ENCODE data around the gene VILL. TPM values are rescaled to one million over a fixed set of nuclear protein-coding genes. Genes with fewer than 3 reads are reported as not detected.

VILL gene
- total RNA-seq (2012; rRNA removed), result 4.3 and 7.6 TPM in 2 replicates

DNA sequence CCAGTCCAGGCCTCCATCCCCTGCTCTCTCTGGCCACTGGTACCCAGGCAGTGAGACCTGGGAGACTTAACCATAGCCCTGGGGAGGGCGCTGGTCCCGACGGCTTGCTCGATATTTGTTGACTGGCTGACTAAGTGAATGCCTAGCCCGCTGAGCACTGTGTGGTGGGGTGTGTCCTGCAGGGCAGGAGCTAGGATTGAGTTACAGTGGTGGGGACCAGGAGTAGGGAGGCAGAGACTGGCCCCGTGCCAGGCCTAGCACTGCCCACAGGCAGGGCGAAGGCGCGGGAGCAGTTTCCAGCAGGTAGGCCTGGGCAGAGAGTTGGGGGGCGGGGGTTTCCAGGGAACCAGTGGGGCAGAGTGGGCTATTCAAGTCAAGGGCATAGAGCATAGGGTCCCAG, at the start of gene VILL:
TSS of gene VILL (plus strand) at position 260 of the 400 bp plus-strand sequence. CDS start 2,887 bp downstream, outside the sequence.
- Histone ChIP-seq H3K27me3 (ENCODE audit: control insufficient read depth, insufficient read depth, low read length) (no peaks in the 10 kb centered on the region), H3K9me3 (replicated peaks; ENCODE audit: low read length) (no peaks in the 10 kb centered on the region), H3K4me2 (ENCODE audit: low read length) (no peak within 1 kb of the TSS), H3K36me3 (ENCODE audit: insufficient read depth, low read length) (no peaks in the 10 kb centered on the region), H3K4me1 (ENCODE audit: control insufficient read depth, insufficient read depth, low read length) (peaks cover 19% of the 10 kb centered on the region), H3K9ac (ENCODE audit: low read depth, low read length) (no peak within 1 kb of the TSS), H3K4me3 (ENCODE audit: low read length) (no peak within 1 kb of the TSS)

DNA sequence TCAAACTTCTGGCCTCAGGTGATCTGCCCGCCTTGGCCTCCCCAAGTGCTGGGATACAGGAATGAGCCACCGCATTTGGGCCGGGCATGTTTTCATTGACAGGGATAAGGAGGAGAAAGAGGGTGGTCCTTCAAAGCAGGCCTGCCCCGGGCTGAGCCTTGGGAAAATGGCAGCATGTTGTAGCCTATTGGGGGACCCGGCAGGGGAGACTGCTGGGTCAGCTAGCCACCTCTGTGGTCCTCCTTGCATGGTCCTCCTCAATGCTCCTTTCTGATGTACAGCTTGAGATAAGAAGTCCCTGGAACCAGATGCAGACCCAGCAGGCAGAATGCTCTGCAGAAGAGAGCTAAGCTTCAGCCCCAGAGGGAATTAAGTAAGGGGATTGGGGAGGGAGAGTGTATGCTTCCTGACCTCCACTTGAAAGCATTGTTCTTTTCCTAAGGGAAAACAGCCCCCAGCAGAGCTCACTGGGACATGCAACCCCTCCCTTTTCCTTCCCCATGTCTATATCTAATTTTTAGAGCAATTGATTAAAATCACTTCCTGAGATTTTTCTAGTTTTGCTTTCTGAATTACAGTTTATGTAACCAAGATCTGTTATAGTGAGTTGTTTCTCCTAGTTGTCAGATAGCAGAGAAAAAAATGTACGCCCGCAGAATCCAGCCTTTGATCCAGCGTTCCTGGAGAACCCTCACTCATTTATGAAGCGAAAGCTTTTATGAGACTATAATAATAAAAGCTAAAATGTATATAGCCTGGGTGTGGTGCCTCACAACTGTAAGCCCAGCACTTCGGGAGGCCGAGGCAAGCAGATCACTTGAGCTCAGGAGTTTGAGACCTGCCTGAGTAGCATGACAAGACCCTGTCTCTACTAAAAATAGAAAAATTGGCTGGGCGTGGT, 48.7 kb upstream of the VILL start:
- H3K4me1 ChIP-seq (ENCODE audit: control insufficient read depth, insufficient read depth, low read length), result peaks cover 47% of the 10 kb centered on the region
- H3K9ac ChIP-seq (ENCODE audit: low read depth, low read length), result no peak overlapping the region
- H3K27me3 ChIP-seq (ENCODE audit: control insufficient read depth, insufficient read depth, low read length), result no peaks in the 10 kb centered on the region
- H3K36me3 ChIP-seq (ENCODE audit: insufficient read depth, low read length), result no peaks in the 10 kb centered on the region
- no peak overlapping the region for H3K4me3 ChIP-seq (ENCODE audit: low read length)
- no peaks in the 10 kb centered on the region for H3K9me3 ChIP-seq (replicated peaks; ENCODE audit: low read length)
- H3K4me2 ChIP-seq (ENCODE audit: low read length), result no peak overlapping the region

DNA sequence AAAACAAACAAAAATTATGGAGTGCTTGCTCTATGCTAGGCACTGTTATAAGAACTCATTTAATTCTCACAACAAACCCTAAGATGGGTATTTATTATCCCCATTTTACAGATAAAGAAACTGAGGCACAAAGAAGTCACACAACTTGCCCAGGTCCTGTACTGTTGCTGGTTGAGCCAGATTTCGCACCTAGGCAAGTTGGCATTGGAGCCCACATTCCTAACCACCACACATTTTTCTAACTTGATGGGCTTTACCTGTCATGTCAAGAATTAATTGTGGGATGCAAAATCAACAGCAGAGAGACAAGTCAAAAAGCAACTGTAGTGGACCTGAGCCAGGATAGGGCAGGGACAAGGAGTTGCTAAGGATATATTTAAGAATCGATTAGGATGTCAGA, 47.9 kb upstream of the VILL start:
- no peaks in the 10 kb centered on the region for H3K9me3 ChIP-seq (replicated peaks; ENCODE audit: low read length)
- H3K9ac ChIP-seq (ENCODE audit: low read depth, low read length), result no peak overlapping the region
- H3K4me2 ChIP-seq (ENCODE audit: low read length), result no peak overlapping the region
- peaks cover 39% of the 10 kb centered on the region for H3K4me1 ChIP-seq (ENCODE audit: control insufficient read depth, insufficient read depth, low read length)
- no peak overlapping the region for H3K4me3 ChIP-seq (ENCODE audit: low read length)
- no peaks in the 10 kb centered on the region for H3K27me3 ChIP-seq (ENCODE audit: control insufficient read depth, insufficient read depth, low read length)
- no peaks in the 10 kb centered on the region for H3K36me3 ChIP-seq (ENCODE audit: insufficient read depth, low read length)

DNA sequence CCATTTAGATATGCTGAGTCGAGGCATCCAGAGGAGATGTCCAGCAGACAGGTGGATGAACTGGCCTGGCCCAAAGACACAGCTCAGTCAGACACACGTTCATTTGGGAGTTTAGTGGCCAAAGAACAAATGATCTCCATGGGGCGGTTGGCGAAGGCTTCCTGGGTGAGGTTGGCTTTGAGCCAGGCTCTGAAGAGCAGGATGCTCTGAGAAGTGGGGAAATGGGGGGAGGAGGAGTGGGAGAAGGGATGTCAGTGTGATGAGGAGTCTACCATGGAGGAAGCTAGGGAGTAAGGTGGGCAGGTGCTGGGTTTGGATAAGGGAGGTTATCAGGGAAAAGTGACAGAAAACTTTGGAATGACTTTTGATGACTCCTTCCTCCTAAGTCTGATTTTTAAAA, 47.5 kb upstream of the VILL start:
- no peaks in the 10 kb centered on the region for H3K27me3 ChIP-seq (ENCODE audit: control insufficient read depth, insufficient read depth, low read length)
- no peak overlapping the region for H3K9ac ChIP-seq (ENCODE audit: low read depth, low read length)
- peaks cover 34% of the 10 kb centered on the region for H3K4me1 ChIP-seq (ENCODE audit: control insufficient read depth, insufficient read depth, low read length)
- no peaks in the 10 kb centered on the region for H3K36me3 ChIP-seq (ENCODE audit: insufficient read depth, low read length)
- H3K4me2 ChIP-seq (ENCODE audit: low read length), result no peak overlapping the region
- no peaks in the 10 kb centered on the region for H3K9me3 ChIP-seq (replicated peaks; ENCODE audit: low read length)
- no peak overlapping the region for H3K4me3 ChIP-seq (ENCODE audit: low read length)

DNA sequence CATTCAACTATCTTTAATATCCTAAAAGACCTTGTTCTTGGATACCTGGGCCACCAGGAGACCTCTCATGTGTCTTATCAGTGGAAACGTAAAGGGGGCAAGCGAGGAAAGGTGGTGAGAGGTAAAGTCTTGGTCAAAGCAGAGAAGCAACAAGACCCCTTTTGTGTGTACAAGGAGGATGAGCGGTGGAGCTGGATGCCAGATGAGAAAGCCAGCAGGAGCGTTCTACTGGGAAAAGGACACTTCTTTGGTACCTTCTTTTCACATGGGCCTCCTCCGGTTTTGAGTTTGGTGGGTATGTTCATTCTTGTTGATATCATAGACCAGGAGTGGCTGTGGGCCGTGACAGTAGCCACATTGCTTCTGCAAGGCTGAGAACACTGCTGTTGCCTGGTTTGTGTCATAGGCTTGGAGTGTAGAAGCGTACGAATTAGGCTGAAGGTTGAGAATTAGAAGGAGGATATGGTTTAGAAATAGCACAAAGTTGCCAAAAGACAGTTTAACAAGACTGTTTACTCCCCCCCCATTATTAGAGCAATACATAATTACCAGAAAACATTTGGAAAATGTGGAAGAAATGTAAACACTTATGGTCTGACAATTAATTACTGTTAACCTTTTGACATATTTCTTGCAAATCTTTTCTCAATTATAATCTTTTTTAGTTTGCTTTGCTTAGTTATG, 46.8 kb upstream of the VILL start:
- H3K4me3 ChIP-seq (ENCODE audit: low read length), result no peak overlapping the region
- no peaks in the 10 kb centered on the region for H3K27me3 ChIP-seq (ENCODE audit: control insufficient read depth, insufficient read depth, low read length)
- H3K9ac ChIP-seq (ENCODE audit: low read depth, low read length), result no peak overlapping the region
- no peaks in the 10 kb centered on the region for H3K36me3 ChIP-seq (ENCODE audit: insufficient read depth, low read length)
- H3K4me2 ChIP-seq (ENCODE audit: low read length), result no peak overlapping the region
- no peaks in the 10 kb centered on the region for H3K9me3 ChIP-seq (replicated peaks; ENCODE audit: low read length)
- peaks cover 30% of the 10 kb centered on the region for H3K4me1 ChIP-seq (ENCODE audit: control insufficient read depth, insufficient read depth, low read length)

DNA sequence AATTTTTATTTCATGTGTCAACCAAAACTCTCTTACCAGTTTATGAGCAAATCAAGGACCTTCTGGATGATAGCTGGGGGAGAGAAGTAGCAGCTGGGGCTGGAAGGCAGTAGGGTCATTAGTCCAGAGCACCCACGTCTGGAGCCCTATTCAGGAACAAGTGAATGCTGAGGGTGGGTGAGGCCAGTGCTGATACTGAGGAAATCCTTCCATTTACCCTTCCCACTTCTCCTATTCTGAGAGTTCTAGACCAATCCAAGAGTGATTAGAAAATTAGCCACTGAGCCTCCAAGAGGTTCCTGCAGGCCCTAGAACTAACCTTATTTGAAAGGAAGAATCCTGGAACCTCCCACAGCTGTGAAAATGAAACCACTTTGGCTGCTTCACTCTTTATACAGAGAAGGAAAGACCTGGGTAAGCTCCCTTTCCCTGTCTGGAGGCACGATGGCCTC, 46.2 kb upstream of the VILL start:
- Histone ChIP-seq H3K4me2 (ENCODE audit: low read length) (peak overlapping the region; percentile 34), H3K4me1 (ENCODE audit: control insufficient read depth, insufficient read depth, low read length) (peaks cover 30% of the 10 kb centered on the region), H3K4me3 (ENCODE audit: low read length) (no peak overlapping the region), H3K27me3 (ENCODE audit: control insufficient read depth, insufficient read depth, low read length) (no peaks in the 10 kb centered on the region), H3K9me3 (replicated peaks; ENCODE audit: low read length) (no peaks in the 10 kb centered on the region), H3K9ac (ENCODE audit: low read depth, low read length) (no peak overlapping the region), H3K36me3 (ENCODE audit: insufficient read depth, low read length) (no peaks in the 10 kb centered on the region)

DNA sequence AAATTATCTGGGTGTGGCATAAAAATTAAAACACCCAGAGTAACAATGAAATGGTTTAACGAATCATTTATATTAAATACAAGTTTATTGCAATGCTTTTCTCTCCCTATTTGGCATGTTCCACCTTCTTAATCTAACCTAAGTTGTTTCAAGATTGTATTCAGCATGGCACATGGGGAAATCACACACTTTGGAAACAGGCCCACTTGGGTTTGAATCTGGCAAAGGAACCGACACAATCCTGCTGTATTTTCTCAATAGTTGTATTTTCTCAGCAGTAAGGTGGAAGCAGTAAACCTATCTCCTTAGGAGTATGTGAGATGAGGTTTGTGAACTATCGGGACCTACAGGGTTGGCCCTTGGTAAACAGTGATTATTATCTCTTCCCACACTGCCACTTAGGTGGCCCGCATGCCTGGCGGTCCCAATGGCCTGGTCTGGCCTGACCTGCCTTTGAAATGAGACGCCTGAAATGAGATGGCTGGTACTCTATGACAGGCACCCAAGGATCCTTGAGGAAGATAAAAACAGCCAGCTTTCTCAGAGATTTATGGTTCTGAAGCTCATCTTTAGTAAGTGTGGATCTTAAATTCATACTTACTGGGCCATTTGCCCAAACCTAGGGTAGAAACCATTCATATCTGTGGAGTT, 45.3 kb upstream of the VILL start:
- peak overlapping the region; percentile 18 for H3K9ac ChIP-seq (ENCODE audit: low read depth, low read length)
- H3K4me1 ChIP-seq (ENCODE audit: control insufficient read depth, insufficient read depth, low read length), result peaks cover 30% of the 10 kb centered on the region
- H3K4me3 ChIP-seq (ENCODE audit: low read length), result no peak overlapping the region
- H3K36me3 ChIP-seq (ENCODE audit: insufficient read depth, low read length), result no peaks in the 10 kb centered on the region
- peak overlapping the region; percentile 26 for H3K4me2 ChIP-seq (ENCODE audit: low read length)
- H3K27me3 ChIP-seq (ENCODE audit: control insufficient read depth, insufficient read depth, low read length), result no peaks in the 10 kb centered on the region
- no peaks in the 10 kb centered on the region for H3K9me3 ChIP-seq (replicated peaks; ENCODE audit: low read length)

DNA sequence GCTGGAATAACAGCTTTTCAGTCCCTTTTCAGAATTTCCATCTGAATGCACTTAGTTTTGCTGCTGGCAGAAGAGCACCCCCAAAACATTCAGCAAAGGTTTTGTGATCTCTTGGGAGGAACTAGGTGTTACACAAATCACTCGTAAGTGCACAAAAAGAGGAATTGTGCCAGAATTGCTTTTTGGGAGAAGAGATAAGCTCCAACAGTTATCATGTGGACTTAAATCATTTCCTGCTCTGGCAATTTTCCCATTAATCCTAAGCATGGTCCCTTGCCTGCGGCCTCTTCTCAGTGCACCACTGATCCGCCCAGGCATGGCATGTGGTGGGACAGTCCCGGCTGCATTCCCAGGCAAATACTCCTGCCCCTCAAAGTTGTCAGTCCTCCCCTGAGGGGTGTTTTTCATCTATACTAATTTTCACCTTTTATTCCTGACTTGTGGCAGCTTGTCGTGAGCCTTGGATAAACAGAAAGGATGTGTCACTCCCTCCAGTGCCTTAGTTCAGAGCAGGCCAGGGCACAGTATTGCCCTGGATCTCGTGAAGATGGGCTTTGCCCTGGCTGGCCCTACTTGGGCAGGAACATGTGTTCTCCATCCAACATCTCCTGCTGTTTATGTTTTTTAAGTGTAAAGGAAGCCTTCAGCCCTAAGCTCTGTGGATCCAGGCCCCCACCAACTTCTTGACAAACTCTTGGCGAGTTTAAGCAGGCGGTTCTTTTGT, 44.6 kb upstream of the VILL start:
- Histone ChIP-seq H3K36me3 (ENCODE audit: insufficient read depth, low read length) (no peaks in the 10 kb centered on the region), H3K4me3 (ENCODE audit: low read length) (no peak overlapping the region), H3K4me1 (ENCODE audit: control insufficient read depth, insufficient read depth, low read length) (peaks cover 30% of the 10 kb centered on the region), H3K27me3 (ENCODE audit: control insufficient read depth, insufficient read depth, low read length) (no peaks in the 10 kb centered on the region), H3K9ac (ENCODE audit: low read depth, low read length) (peak overlapping the region; percentile 23), H3K9me3 (replicated peaks; ENCODE audit: low read length) (no peaks in the 10 kb centered on the region), H3K4me2 (ENCODE audit: low read length) (peak overlapping the region; percentile 26)

DNA sequence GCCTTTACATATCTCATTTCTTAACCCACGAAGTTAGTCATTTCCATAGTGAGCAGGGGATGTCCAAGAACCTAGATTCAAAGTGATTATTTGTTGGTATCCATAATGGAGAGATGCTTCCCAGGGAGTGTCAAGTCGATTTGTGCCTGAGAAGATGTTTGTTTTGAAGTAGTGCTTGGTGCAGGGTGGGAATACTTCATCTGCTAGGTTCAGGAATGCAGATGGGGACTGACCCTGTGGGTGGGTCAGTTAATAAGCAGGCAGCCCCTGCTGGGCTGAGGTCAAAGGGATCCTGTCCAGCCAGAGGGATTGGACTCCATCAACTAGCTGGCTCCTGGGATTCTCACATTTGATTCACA, 44.1 kb upstream of the VILL start:
- no peaks in the 10 kb centered on the region for H3K36me3 ChIP-seq (ENCODE audit: insufficient read depth, low read length)
- H3K27me3 ChIP-seq (ENCODE audit: control insufficient read depth, insufficient read depth, low read length), result no peaks in the 10 kb centered on the region
- H3K9ac ChIP-seq (ENCODE audit: low read depth, low read length), result peak overlapping the region; percentile 23
- peaks cover 30% of the 10 kb centered on the region for H3K4me1 ChIP-seq (ENCODE audit: control insufficient read depth, insufficient read depth, low read length)
- H3K4me3 ChIP-seq (ENCODE audit: low read length), result no peak overlapping the region
- peak overlapping the region; percentile 26 for H3K4me2 ChIP-seq (ENCODE audit: low read length)
- no peaks in the 10 kb centered on the region for H3K9me3 ChIP-seq (replicated peaks; ENCODE audit: low read length)

DNA sequence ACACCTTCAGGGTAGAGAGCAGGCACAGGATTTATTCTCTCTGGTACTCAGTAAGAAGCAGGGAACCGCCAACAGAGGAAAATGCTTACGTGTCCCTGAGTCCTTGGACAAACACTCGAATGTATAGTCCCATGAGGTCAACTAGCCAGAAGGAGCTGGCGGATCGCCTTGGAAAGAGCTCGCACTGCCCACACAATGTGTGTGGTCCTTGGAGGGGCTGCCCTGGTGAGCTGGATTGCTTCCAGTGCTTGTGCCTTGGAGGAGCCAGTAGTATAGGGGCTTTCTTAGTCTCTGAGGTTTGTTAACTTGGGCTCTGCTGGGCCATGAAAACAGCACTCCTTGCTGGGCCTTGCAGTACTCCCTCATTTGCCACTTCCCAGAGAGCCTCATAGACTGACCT, 40.7 kb upstream of the VILL start:
- Histone ChIP-seq H3K9ac (ENCODE audit: low read depth, low read length) (no peak overlapping the region), H3K36me3 (ENCODE audit: insufficient read depth, low read length) (peaks cover 10% of the 10 kb centered on the region), H3K9me3 (replicated peaks; ENCODE audit: low read length) (no peaks in the 10 kb centered on the region), H3K4me2 (ENCODE audit: low read length) (no peak overlapping the region), H3K4me3 (ENCODE audit: low read length) (no peak overlapping the region), H3K4me1 (ENCODE audit: control insufficient read depth, insufficient read depth, low read length) (peaks cover 19% of the 10 kb centered on the region), H3K27me3 (ENCODE audit: control insufficient read depth, insufficient read depth, low read length) (no peaks in the 10 kb centered on the region)

DNA sequence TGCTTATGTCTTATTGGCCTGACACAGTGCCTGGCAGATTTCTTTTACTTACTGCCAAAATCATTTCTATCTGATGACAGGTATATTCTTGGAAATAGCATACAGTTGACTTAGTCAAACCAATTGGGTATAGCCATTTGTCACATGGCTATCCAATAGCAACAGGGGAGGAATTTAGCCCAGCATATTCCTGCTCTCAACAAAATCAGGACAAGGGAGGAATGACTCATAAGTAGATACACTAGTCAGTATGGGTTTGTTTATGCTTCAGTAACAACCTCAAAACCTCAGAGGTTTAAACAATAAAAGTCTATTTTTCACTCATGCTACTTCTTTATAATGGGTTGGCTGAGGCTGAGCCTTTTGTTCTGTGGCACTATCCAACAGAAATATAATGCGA, 38.0 kb upstream of the VILL start:
- H3K36me3 ChIP-seq (ENCODE audit: insufficient read depth, low read length), result peaks cover 14% of the 10 kb centered on the region

More for the DNA sequence above, 38.0 kb upstream of the VILL start:
- Histone ChIP-seq H3K4me3 (ENCODE audit: low read length) (no peak overlapping the region), H3K9ac (ENCODE audit: low read depth, low read length) (no peak overlapping the region), H3K27me3 (ENCODE audit: control insufficient read depth, insufficient read depth, low read length) (no peaks in the 10 kb centered on the region), H3K4me2 (ENCODE audit: low read length) (no peak overlapping the region), H3K4me1 (ENCODE audit: control insufficient read depth, insufficient read depth, low read length) (no peaks in the 10 kb centered on the region), H3K9me3 (replicated peaks; ENCODE audit: low read length) (no peaks in the 10 kb centered on the region)

Measured in skeletal muscle satellite cell (primary cell).